Stimulated activated CD4-positive, alpha-beta T cell treated with anti-CD3 and anti-CD28 coated beads, Interleukin-15, amount 100 ng/mL, for 48 hours (primary cell): ENCODE results near the gene COMT.
"Not testable (repeated sequence)": the region's sequence is repeated elsewhere in the genome, so short reads cannot be mapped to it uniquely, and the experiment has no call there.

Experiments used
- DNase-seq, 2 donors: peaks; one replicate each; pipeline ENCODE4 v3.0.0-alpha.2; 2020; ENCODE audit warnings: low read depth in 2 of 2

COMT gene

GRCh38 chr22:19907902-19908301 is 33.7 kb upstream of the COMT start:
- DNase-seq, result not testable (repeated sequence)

- peak; percentile 58 to 73 for DNase-seq
These were observed 32.0 kb upstream of the COMT start for GRCh38 chr22:19909350-19910179.

GRCh38 chr22:19910180-19910744 is 31.3 kb upstream of the COMT start:
- DNase-seq, result no peak

GRCh38 chr22:19911540-19912270 is 29.9 kb upstream of the COMT start:
- no peak for DNase-seq

- no peak for DNase-seq
These were observed 29.1 kb upstream of the COMT start for GRCh38 chr22:19912271-19912999.

- no peak for DNase-seq
These were observed 28.1 kb upstream of the COMT start for GRCh38 chr22:19913337-19913936.

- no peak for DNase-seq
These were observed 27.2 kb upstream of the COMT start for GRCh38 chr22:19914201-19914943.

- no peak for DNase-seq
These were observed 26.2 kb upstream of the COMT start for GRCh38 chr22:19915287-19915954.

- DNase-seq, result no peak
These were observed 25.6 kb upstream of the COMT start for GRCh38 chr22:19916006-19916405.

- DNase-seq, result no peak
These were observed 24.6 kb upstream of the COMT start for GRCh38 chr22:19916941-19917340.

GRCh38 chr22:19917389-19918138 is 24.0 kb upstream of the COMT start:
- no peak for DNase-seq

- DNase-seq, result no peak
These were observed 23.1 kb upstream of the COMT start for GRCh38 chr22:19918332-19919106.

GRCh38 chr22:19919701-19920363 is 21.7 kb upstream of the COMT start:
- no peak for DNase-seq

- no peak for DNase-seq
These were observed 20.0 kb upstream of the COMT start for GRCh38 chr22:19921544-19922081.

GRCh38 chr22:19923914-19924513 is 17.6 kb upstream of the COMT start:
- DNase-seq, result no peak

- DNase-seq, result not testable (repeated sequence)
These were observed 15.5 kb upstream of the COMT start for GRCh38 chr22:19926028-19926427.

- no peak for DNase-seq
These were observed 13.9 kb upstream of the COMT start for GRCh38 chr22:19927696-19928095.

GRCh38 chr22:19928207-19928606 is 13.4 kb upstream of the COMT start:
- no peak for DNase-seq
